HepG2 (cell line): ENCODE measurements around the gene RPS19. TPM values are rescaled to one million over a fixed set of nuclear protein-coding genes. Genes with fewer than 3 reads are reported as not detected.

Experiments
- AGO1 ChIP-seq: fragments of 200-400 bp; formaldehyde crosslinking; IDR thresholded peaks from 2 replicates; pipeline ENCODE4 v1.6.1; 2017; ENCODE audit warnings: mild to moderate bottlenecking, low read depth, low read length, moderate library complexity; ENCODE audit not compliant: poor library complexity, severe bottlenecking
- CCDC6 ChIP-seq: sonication (generic); formaldehyde crosslinking; IDR thresholded peaks from 2 replicates; pipeline ENCODE4 v1.8.1; 2022; ENCODE audit warnings: mild to moderate bottlenecking, missing genetic modification reagents, moderate library complexity
- GABPA ChIP-seq, 2 experiments: IDR thresholded peaks; 2 replicates each; pipeline ENCODE4 v1.6.1; 2011 to 2016; ENCODE audit warnings: low read depth in 2 of 2, low read length in 1 of 2, missing biosample characterization in 1 of 2, missing genetic modification characterization in 1 of 2
- HMG20A ChIP-seq: IDR thresholded peaks from 2 replicates; pipeline ENCODE4 v1.6.1; 2016; ENCODE audit warnings: borderline replicate concordance
- SETDB1 ChIP-seq: sonication (generic); formaldehyde crosslinking; IDR thresholded peaks from 2 replicates; pipeline ENCODE4 v1.5.1; 2020; ENCODE audit warnings: missing genetic modification reagents, mild to moderate bottlenecking, borderline replicate concordance
- SOX6 ChIP-seq, 2 experiments: fragments of 450-650 bp in 1 of 2; sonication (generic) in 1 of 2; formaldehyde crosslinking in 1 of 2; IDR thresholded peaks; 2 replicates each; pipeline versions ENCODE4 v1.4.0 to v1.6.1; 2017 to 2020; ENCODE audit warnings: antibody characterized with exemption in 1 of 2, mild to moderate bottlenecking in 1 of 2, missing genetic modification reagents in 1 of 2
- SSRP1 ChIP-seq: IDR thresholded peaks from 2 replicates; pipeline ENCODE4 v1.6.1; 2016; ENCODE audit warnings: control low read depth
- SUZ12 ChIP-seq: fragments of 150-350 bp; IDR thresholded peaks from 2 replicates; pipeline ENCODE4 v1.6.1; 2014; ENCODE audit warnings: low read depth, low read length
- ZFP82 ChIP-seq: sonication (generic); formaldehyde crosslinking; IDR thresholded peaks from 2 replicates; pipeline ENCODE4 v1.5.1; 2020; ENCODE audit warnings: mild to moderate bottlenecking, missing genetic modification reagents, borderline replicate concordance
- ZNF572 ChIP-seq: sonication (generic); formaldehyde crosslinking; IDR thresholded peaks from 2 replicates; pipeline ENCODE4 v1.5.1; 2020; ENCODE audit warnings: mild to moderate bottlenecking, missing genetic modification reagents
- ZNF577 ChIP-seq: sonication (generic); formaldehyde crosslinking; IDR thresholded peaks from 2 replicates; pipeline ENCODE4 v1.4.0; 2020; ENCODE audit warnings: mild to moderate bottlenecking, low read depth, missing genetic modification reagents, borderline replicate concordance
- ZNF720 ChIP-seq: sonication (generic); formaldehyde crosslinking; IDR thresholded peaks from 2 replicates; pipeline ENCODE4 v1.4.0; 2020; ENCODE audit warnings: missing genetic modification reagents
- ZNF724P ChIP-seq: sonication (generic); formaldehyde crosslinking; IDR thresholded peaks from 2 replicates; pipeline ENCODE4 v1.8.0; 2022; ENCODE audit warnings: missing genetic modification reagents, borderline replicate concordance
- polyA plus RNA-seq, 8 experiments: library from polyadenylated mRNA; depleted of rRNA in 3 of 8; stranded (reverse) in 7 of 8; unstranded in 1 of 8; fragments of >200 nt; fragmentation: Illumina TruSeq in 4 of 8; extraction: Trizol in 4 of 8; gene quantifications; 2 replicates each; pipeline versions ENCODE4 v1.2.1 to v1.2.3, GENCODE V29; 2011 to 2016; ENCODE audit warnings: low read depth in 4 of 8, missing spikeins in 1 of 8, mixed read lengths in 1 of 8; ENCODE audit not compliant: insufficient read depth in 1 of 8
- total RNA-seq, 5 experiments: library from RNA; depleted of rRNA; stranded (reverse); fragments of >200 nt; fragmentation: Illumina TruSeq; extraction: Trizol; gene quantifications; 2 replicates each; pipeline ENCODE4 v1.2.3, GENCODE V29; 2016; ENCODE audit warnings: low read depth in 1 of 5
- TF ChIP-seq, protein P1 (sequence below): sonication (generic); formaldehyde crosslinking; IDR thresholded peaks from 2 replicates; pipeline ENCODE4 v1.4.0; 2020; ENCODE audit warnings: missing genetic modification reagents
- TF ChIP-seq, protein P2 (sequence below): sonication (generic); formaldehyde crosslinking; IDR thresholded peaks from 2 replicates; pipeline ENCODE4 v1.9.0; 2021; ENCODE audit warnings: missing genetic modification reagents, mild to moderate bottlenecking, borderline replicate concordance
- TF ChIP-seq, protein P3 (sequence below): sonication (generic); formaldehyde crosslinking; IDR thresholded peaks from 2 replicates; pipeline ENCODE4 v1.4.0; 2020; ENCODE audit warnings: missing genetic modification reagents
- TF ChIP-seq, protein P4 (sequence below): sonication (generic); formaldehyde crosslinking; IDR thresholded peaks from 2 replicates; pipeline ENCODE4 v1.4.0; 2020; ENCODE audit warnings: mild to moderate bottlenecking, missing genetic modification reagents, borderline replicate concordance

Gene RPS19
- total and polyA plus RNA-seq, 2 of the 13 experiments (the other 11 are each of a cell fraction or from before 2014, with no cell fraction given): 1,983 to 4,758 TPM

DNA sequence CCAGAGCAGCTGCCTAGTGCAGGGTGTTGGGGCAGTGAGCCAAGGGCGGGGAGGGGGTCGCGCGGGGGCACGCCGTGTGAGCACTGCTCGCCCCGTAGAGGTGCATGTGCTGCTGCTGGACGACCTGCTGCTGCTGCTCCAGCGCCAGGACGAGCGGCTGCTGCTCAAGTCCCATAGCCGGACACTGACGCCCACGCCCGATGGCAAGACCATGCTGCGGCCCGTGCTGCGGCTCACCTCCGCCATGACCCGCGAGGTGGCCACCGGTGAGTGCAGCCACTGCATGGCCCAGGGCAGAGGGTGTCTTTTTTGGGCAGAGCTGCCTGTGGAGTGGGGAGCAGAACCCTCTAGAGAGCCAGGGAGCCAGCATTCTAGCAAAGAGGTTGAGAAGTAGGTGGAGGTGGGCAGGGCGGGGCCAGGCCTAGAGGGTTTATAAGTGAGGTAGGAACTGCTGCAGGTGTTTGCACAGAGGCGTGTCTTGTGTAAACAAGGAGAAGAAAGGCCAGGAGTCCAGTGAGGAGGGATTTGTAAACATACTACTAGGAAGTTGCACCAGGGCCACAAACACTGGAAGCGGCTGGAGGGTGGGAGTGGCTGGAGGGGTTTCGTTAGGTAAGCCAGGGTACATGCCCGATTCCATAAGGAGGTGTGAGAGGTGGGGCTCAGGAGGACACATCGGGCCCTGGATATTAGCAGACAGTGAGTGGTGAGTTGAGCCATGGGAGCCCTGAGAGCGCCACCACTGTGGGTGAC lies 44.2 kb downstream of the RPS19 start (continued):
- TF ChIP-seq GABPA (IDR thresholded peaks at IDR 0.05; ENCODE audit: low read depth, low read length) (no peak), GABPA (CRISPR knock-in tag; IDR thresholded peaks at IDR 0.05; ENCODE audit: low read depth) (peak; percentile 66), ZFP82 (CRISPR knock-in tag) (0 out of 2 replicates have a peak, but pooled peaks have one; percentile 43), ZNF577 (CRISPR knock-in tag) (no peak), CCDC6 (CRISPR knock-in tag) (no peak), SSRP1 (no peak), ZNF572 (CRISPR knock-in tag) (no peak), SUZ12 (no peak), AGO1 (no peak), HMG20A (CRISPR knock-in tag) (peak; percentile 71; the same call in 1 of the 2 replicates), SOX6 (IDR thresholded peaks at IDR 0.05) (no peak), SOX6 (CRISPR knock-in tag; IDR thresholded peaks at IDR 0.05) (peak; percentile 93), SETDB1 (CRISPR knock-in tag) (no peak), ZNF720 (CRISPR knock-in tag) (no peak), ZNF724P (no peak)
- TF ChIP-seq, protein P1, sequence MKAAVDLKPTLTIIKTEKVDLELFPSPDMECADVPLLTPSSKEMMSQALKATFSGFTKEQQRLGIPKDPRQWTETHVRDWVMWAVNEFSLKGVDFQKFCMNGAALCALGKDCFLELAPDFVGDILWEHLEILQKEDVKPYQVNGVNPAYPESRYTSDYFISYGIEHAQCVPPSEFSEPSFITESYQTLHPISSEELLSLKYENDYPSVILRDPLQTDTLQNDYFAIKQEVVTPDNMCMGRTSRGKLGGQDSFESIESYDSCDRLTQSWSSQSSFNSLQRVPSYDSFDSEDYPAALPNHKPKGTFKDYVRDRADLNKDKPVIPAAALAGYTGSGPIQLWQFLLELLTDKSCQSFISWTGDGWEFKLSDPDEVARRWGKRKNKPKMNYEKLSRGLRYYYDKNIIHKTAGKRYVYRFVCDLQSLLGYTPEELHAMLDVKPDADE (CRISPR knock-in tag): no peak
- TF ChIP-seq, protein P2, sequence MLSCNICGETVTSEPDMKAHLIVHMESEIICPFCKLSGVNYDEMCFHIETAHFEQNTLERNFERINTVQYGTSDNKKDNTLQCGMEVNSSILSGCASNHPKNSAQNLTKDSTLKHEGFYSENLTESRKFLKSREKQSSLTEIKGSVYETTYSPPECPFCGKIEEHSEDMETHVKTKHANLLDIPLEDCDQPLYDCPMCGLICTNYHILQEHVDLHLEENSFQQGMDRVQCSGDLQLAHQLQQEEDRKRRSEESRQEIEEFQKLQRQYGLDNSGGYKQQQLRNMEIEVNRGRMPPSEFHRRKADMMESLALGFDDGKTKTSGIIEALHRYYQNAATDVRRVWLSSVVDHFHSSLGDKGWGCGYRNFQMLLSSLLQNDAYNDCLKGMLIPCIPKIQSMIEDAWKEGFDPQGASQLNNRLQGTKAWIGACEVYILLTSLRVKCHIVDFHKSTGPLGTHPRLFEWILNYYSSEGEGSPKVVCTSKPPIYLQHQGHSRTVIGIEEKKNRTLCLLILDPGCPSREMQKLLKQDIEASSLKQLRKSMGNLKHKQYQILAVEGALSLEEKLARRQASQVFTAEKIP (CRISPR knock-in tag): no peak
- TF ChIP-seq, protein P3, sequence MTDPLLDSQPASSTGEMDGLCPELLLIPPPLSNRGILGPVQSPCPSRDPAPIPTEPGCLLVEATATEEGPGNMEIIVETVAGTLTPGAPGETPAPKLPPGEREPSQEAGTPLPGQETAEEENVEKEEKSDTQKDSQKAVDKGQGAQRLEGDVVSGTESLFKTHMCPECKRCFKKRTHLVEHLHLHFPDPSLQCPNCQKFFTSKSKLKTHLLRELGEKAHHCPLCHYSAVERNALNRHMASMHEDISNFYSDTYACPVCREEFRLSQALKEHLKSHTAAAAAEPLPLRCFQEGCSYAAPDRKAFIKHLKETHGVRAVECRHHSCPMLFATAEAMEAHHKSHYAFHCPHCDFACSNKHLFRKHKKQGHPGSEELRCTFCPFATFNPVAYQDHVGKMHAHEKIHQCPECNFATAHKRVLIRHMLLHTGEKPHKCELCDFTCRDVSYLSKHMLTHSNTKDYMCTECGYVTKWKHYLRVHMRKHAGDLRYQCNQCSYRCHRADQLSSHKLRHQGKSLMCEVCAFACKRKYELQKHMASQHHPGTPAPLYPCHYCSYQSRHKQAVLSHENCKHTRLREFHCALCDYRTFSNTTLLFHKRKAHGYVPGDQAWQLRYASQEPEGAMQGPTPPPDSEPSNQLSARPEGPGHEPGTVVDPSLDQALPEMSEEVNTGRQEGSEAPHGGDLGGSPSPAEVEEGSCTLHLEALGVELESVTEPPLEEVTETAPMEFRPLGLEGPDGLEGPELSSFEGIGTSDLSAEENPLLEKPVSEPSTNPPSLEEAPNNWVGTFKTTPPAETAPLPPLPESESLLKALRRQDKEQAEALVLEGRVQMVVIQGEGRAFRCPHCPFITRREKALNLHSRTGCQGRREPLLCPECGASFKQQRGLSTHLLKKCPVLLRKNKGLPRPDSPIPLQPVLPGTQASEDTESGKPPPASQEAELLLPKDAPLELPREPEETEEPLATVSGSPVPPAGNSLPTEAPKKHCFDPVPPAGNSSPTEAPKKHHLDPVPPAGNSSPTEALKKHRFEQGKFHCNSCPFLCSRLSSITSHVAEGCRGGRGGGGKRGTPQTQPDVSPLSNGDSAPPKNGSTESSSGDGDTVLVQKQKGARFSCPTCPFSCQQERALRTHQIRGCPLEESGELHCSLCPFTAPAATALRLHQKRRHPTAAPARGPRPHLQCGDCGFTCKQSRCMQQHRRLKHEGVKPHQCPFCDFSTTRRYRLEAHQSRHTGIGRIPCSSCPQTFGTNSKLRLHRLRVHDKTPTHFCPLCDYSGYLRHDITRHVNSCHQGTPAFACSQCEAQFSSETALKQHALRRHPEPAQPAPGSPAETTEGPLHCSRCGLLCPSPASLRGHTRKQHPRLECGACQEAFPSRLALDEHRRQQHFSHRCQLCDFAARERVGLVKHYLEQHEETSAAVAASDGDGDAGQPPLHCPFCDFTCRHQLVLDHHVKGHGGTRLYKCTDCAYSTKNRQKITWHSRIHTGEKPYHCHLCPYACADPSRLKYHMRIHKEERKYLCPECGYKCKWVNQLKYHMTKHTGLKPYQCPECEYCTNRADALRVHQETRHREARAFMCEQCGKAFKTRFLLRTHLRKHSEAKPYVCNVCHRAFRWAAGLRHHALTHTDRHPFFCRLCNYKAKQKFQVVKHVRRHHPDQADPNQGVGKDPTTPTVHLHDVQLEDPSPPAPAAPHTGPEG (CRISPR knock-in tag): no peak
- TF ChIP-seq, protein P4, sequence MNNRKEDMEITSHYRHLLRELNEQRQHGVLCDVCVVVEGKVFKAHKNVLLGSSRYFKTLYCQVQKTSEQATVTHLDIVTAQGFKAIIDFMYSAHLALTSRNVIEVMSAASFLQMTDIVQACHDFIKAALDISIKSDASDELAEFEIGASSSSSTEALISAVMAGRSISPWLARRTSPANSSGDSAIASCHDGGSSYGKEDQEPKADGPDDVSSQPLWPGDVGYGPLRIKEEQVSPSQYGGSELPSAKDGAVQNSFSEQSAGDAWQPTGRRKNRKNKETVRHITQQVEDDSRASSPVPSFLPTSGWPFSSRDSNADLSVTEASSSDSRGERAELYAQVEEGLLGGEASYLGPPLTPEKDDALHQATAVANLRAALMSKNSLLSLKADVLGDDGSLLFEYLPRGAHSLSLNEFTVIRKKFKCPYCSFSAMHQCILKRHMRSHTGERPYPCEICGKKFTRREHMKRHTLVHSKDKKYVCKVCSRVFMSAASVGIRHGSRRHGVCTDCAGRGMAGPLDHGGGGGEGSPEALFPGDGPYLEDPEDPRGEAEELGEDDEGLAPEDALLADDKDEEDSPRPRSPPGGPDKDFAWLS (CRISPR knock-in tag): no peak
